GM19328 (cell line): ENCODE data around the gene EPAS1.

Experiments
- ATAC-seq: cut with Tn5 transposase; IDR thresholded peaks from one replicate; pipeline ENCODE4 v1.9.1; 2021; ENCODE audit warnings: mild to moderate bottlenecking, moderate library complexity; ENCODE audit not compliant: unreplicated experiment

The EPAS1 gene

GRCh38 chr2:46362667-46363012 lies 65.4 kb downstream of the EPAS1 start:
- no peak for ATAC-seq

DNA sequence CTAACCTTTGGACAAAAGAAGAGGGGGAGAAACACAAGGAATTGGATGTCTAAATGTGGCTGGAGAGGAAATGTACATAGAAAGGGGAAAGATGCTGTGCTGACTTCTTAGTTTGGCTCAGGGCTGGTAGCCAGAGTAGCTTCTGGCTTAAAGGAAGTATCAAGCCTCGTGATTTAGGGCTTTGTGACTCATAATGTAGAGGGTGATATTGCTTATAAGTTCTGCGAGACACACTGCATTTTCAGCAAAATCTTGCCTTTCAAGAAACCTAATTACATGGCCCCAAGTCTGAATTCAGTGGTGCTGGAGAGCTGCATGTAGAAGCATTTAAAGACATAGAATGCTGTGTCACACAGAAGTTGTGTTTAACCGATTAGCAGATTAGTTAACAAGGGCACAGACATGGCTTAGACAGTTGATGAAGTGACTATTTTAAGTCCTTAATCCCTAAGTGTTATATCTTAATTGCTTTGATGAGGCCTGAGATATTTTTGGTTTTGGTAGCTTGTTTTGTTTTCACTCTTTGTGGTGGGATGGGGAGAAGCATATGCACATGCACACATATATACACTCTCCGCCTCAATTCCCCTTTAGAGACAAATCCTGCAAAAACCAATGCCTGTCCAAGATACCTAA lies 66.4 kb downstream of the EPAS1 start:
- no peak for ATAC-seq

GRCh38 chr2:46364797-46365457 lies 67.7 kb downstream of the EPAS1 start:
- no peak for ATAC-seq

- ATAC-seq, result no peak
Observed at GRCh38 chr2:46365913-46366667, 68.9 kb downstream of the EPAS1 start.

DNA sequence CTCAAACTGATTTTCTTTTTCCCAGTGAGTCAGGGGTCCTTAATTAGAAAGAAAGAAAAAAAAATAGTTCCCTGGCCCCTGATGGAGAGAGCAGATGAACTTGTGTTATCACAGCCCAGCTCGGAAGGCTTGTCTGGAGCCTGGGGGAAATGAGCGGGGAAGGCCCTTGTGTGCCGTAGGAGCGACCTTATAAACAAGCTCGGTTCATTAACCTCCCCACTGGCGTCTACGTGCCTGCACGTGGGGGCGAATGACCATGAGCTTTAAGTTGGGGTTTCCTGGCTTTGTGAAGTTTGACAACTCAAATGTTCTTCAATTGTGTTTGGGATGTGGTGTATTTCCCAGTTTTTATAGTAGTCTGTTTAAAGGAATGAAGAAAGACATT lies 69.5 kb downstream of the EPAS1 start:
- ATAC-seq, result no peak

- ATAC-seq, result no peak
Observed at GRCh38 chr2:46367286-46367685, 70.1 kb downstream of the EPAS1 start.

DNA sequence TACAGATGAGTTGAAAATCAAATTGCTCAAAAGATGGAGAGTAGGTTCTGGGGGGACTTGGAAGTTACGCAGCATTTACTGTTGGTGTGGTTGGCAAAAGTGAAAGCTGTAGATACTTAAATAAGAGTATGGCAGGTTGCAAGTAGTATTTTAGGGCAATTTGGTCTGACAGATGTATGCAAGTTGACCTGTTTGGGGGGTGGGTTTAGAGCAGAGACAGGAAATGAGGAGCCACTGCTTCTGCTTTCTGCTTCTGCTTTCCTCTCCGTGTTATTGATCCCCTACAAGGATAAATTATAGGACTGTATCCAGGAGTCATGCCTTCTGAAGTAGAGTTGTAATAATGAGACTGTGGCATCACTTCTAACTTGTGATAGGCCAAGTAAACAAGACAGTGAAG lies 71.2 kb downstream of the EPAS1 start:
- ATAC-seq, result no peak

DNA sequence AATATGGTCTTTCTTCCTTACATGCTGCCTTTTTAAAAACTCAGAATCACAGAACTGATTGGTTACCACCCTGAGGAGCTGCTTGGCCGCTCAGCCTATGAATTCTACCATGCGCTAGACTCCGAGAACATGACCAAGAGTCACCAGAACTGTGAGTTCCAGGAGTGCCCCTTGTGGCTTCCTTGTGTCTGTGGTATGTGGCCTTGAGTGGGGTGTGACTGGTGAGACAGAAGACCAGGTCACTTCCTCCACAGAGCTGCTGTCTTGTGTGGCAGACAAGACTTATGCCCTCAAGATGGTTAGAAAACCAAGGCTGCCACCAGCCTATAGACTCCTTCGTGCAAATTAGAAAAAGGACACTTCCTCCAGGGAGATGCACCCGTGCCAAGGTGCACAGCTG lies 72.6 kb downstream of the EPAS1 start:
- no peak for ATAC-seq

GRCh38 chr2:46371854-46372253 lies 74.6 kb downstream of the EPAS1 start:
- ATAC-seq, result no peak

DNA sequence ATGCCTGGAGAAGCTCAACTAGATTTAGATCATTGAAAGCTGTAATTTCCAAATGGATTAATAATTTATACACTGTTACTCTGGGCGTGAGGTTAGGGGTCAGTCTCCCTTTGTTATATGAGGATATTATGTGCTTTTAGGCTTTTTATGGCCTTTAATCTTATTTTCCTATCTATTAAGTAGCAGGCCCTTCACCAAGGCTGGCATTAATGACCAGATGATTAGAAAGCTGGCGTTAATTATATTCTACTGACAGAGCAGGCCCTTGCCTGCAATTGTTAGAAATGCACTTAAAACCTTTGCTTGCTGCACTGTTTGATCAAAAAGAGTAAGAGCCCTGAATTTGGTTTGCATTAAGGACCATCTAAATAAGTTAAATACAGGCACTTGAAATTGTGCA lies 75.3 kb downstream of the EPAS1 start:
- ATAC-seq, result no peak

- ATAC-seq, result no peak
Observed at GRCh38 chr2:46373238-46373637, 76.0 kb downstream of the EPAS1 start.

- no peak for ATAC-seq
Observed at GRCh38 chr2:46375566-46376125, 78.4 kb downstream of the EPAS1 start.

- no peak for ATAC-seq
Observed at GRCh38 chr2:46376586-46376985, 79.4 kb downstream of the EPAS1 start.

- no peak for ATAC-seq
Observed at GRCh38 chr2:46377101-46377581, 79.9 kb downstream of the EPAS1 start.

GRCh38 chr2:46377666-46378560 lies 80.7 kb downstream of the EPAS1 start:
- no peak for ATAC-seq

DNA sequence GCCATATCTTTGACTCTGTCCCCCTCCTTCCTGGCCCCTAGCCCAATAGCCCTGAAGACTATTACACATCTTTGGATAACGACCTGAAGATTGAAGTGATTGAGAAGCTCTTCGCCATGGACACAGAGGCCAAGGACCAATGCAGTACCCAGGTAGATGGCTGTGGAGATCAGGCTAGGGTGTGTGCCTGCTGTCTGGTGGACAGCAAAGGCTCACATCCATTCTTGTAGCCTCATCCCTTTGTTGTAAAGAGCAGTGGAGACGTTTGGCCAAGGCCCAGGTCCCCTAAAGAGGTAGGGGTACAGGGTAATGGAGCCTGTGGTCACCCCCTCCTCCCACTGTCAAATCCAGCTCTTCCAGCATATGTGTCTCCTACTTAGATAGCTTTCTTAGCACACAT lies 81.4 kb downstream of the EPAS1 start:
- no peak for ATAC-seq

GRCh38 chr2:46379213-46380037 lies 82.2 kb downstream of the EPAS1 start:
- ATAC-seq, result no peak

GRCh38 chr2:46380038-46380940 lies 83.1 kb downstream of the EPAS1 start:
- ATAC-seq, result no peak

DNA sequence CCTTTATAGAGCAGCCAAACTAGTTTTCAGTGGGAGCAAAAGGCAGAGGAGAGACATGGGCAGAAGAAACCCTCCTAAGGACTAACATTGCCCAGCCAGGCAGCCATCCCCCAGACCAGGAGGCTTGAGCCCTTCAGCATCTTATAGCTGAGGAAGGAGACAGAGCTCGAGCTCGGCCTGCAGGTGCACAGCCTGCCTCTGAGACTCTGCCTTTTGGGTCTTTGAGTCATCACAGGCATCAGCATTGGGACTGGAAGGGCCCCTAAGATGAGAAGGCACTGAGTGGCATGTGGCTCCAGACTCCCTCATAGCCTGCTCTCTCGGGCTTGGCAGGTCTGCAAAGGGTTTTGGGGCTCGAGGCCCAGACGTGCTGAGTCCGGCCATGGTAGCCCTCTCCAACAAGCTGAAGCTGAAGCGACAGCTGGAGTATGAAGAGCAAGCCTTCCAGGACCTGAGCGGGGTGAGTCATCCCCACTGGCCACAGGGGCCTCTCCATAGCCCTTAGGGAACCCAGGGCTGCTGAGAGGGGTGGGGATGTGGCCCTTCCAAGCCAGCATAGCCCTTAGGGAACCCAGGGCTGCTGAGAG lies 84.1 kb downstream of the EPAS1 start:
- ATAC-seq, result no peak
